Measurements from ENCODE around the gene TSKS. TPM values are rescaled to one million over a fixed set of nuclear protein-coding genes. Genes with fewer than 3 reads are reported as not detected.

The TSKS gene
- total RNA-seq, 5 donors from 2014 or later (not counting 1 experiment from before 2014, with no cell fraction given), result 0.23 to 4.1 (median 2.1) TPM

- no peaks in the 10 kb centered on the region for H3K4me1 Mint-ChIP-seq
- Histone ChIP-seq H3K4me3 (ENCODE audit: control insufficient read depth in 1 of 2, extremely low read depth in 1 of 2, low read length in 1 of 2) (no peak overlapping the region), H3K36me3 (ENCODE audit: control insufficient read depth in 2 of 2, extremely low read depth in 1 of 2, insufficient read depth in 1 of 2, low read length in 1 of 2) (peaks cover 19 to 79% of the 10 kb centered on the region in 2 donors), H3K27ac (ENCODE audit: low read length) (no peak overlapping the region), H3K4me1 (ENCODE audit: control insufficient read depth in 1 of 2, extremely low read depth in 1 of 2, insufficient read depth in 2 of 2, low read length in 2 of 2) (no peaks in the 10 kb centered on the region), H3K27me3 (replicated peaks in 1 of 2; ENCODE audit: control insufficient read depth in 2 of 2, extremely low read depth in 1 of 2, insufficient read depth in 2 of 2, low read length in 1 of 2) (no peaks in the 10 kb centered on the region), H3K9me3 (no peaks in the 10 kb centered on the region)
- H3K27ac Mint-ChIP-seq, result no peak overlapping the region
- ChIA-PET POLR2A (no interaction called here), CTCF (no interaction called here)
- H3K4me3 Mint-ChIP-seq, result no peak overlapping the region
- no peaks in the 10 kb centered on the region for H3K27me3 Mint-ChIP-seq
- peaks cover 36% of the 10 kb centered on the region for H3K36me3 Mint-ChIP-seq
- no peaks in the 10 kb centered on the region for H3K9me3 Mint-ChIP-seq
- WGBS (ENCODE audit: insufficient coverage), result 91% methylated on average over 4 of the region's 11 CpGs
- DNase-seq, result no peak
- no peak for ATAC-seq (replicated peaks in 1 of 4)
Measured at GRCh38 chr19:49798574-49798973, 35.5 kb upstream of the TSKS start.

- ChIA-PET POLR2A (no interaction called here), CTCF (interaction anchor here in 1 of 2 donors (0.7 kb wide), 1 partner anchor 711 kb away, joined by 3 read pairs; no protein-coding TSS in a partner anchor)
- Mint-ChIP-seq H3K4me1 (no peaks in the 10 kb centered on the region), H3K27ac (no peak overlapping the region), H3K4me3 (no peak overlapping the region), H3K36me3 (peaks cover 36% of the 10 kb centered on the region), H3K9me3 (no peaks in the 10 kb centered on the region), H3K27me3 (no peaks in the 10 kb centered on the region)
- WGBS (ENCODE audit: insufficient coverage), result 98% methylated on average over 13 of the region's 20 CpGs
- Histone ChIP-seq H3K4me3 (ENCODE audit: control insufficient read depth in 1 of 2, extremely low read depth in 1 of 2, low read length in 1 of 2) (no peak overlapping the region), H3K36me3 (ENCODE audit: control insufficient read depth in 2 of 2, extremely low read depth in 1 of 2, insufficient read depth in 1 of 2, low read length in 1 of 2) (peaks cover 20 to 73% of the 10 kb centered on the region in 2 donors), H3K27ac (ENCODE audit: low read length) (no peak overlapping the region), H3K9me3 (no peaks in the 10 kb centered on the region), H3K27me3 (replicated peaks in 1 of 2; ENCODE audit: control insufficient read depth in 2 of 2, extremely low read depth in 1 of 2, insufficient read depth in 2 of 2, low read length in 1 of 2) (no peaks in the 10 kb centered on the region), H3K4me1 (ENCODE audit: control insufficient read depth in 1 of 2, extremely low read depth in 1 of 2, insufficient read depth in 2 of 2, low read length in 2 of 2) (no peaks in the 10 kb centered on the region)
- DNase-seq (no peak), ATAC-seq (replicated peaks in 1 of 4) (no peak)
Measured at GRCh38 chr19:49795615-49796014, 32.5 kb upstream of the TSKS start.

- WGBS (ENCODE audit: insufficient coverage), result 42% methylated on average over 2 of the region's 6 CpGs
- Mint-ChIP-seq H3K27ac (no peak overlapping the region), H3K4me3 (no peak overlapping the region), H3K36me3 (peaks cover 41% of the 10 kb centered on the region), H3K4me1 (peaks cover 0 to 11% (median 2%) of the 10 kb centered on the region in 3 donors), H3K9me3 (no peaks in the 10 kb centered on the region), H3K27me3 (no peaks in the 10 kb centered on the region)
- CTCF ChIA-PET, result interaction anchor here in 1 of 2 donors (0.6 kb wide), 1 partner anchor 1332 kb away, joined by 3 read pairs; no protein-coding TSS in a partner anchor
- Histone ChIP-seq H3K27me3 (replicated peaks in 1 of 2; ENCODE audit: control insufficient read depth in 2 of 2, extremely low read depth in 1 of 2, insufficient read depth in 2 of 2, low read length in 1 of 2) (no peaks in the 10 kb centered on the region), H3K36me3 (ENCODE audit: control insufficient read depth in 2 of 2, extremely low read depth in 1 of 2, insufficient read depth in 1 of 2, low read length in 1 of 2) (peaks cover 14 to 68% of the 10 kb centered on the region in 2 donors), H3K27ac (ENCODE audit: low read length) (no peak overlapping the region), H3K4me1 (ENCODE audit: control insufficient read depth in 1 of 2, extremely low read depth in 1 of 2, insufficient read depth in 2 of 2, low read length in 2 of 2) (no peaks in the 10 kb centered on the region), H3K4me3 (ENCODE audit: control insufficient read depth in 1 of 2, extremely low read depth in 1 of 2, low read length in 1 of 2) (no peak overlapping the region), H3K9me3 (no peaks in the 10 kb centered on the region)
- ATAC-seq (replicated peaks in 1 of 4) (no peak), DNase-seq (no peak)
- POLR2A ChIA-PET, result no interaction called here
Measured at GRCh38 chr19:49793561-49793840, 30.4 kb upstream of the TSKS start.

- peaks cover 46% of the 10 kb centered on the region for H3K36me3 Mint-ChIP-seq
- no peak for DNase-seq
- H3K27ac Mint-ChIP-seq, result no peak overlapping the region
- ChIA-PET CTCF (interaction anchor here in 1 of 2 donors (0.6 kb wide), 1 partner anchor 1331 kb away, joined by 3 read pairs; no protein-coding TSS in a partner anchor), POLR2A (interaction anchor here in 1 of 2 donors (0.7 kb wide), 1 partner anchor 72 kb away, joined by 4 read pairs; no protein-coding TSS in a partner anchor)
- H3K4me1 ChIP-seq (ENCODE audit: control insufficient read depth in 1 of 2, extremely low read depth in 1 of 2, insufficient read depth in 2 of 2, low read length in 2 of 2), result no peaks in the 10 kb centered on the region
- ATAC-seq (replicated peaks in 1 of 4), result no peak
- H3K4me1 Mint-ChIP-seq, result peaks cover 0 to 16% (median 4%) of the 10 kb centered on the region in 3 donors
- no peaks in the 10 kb centered on the region for H3K9me3 ChIP-seq
- H3K27me3 ChIP-seq (replicated peaks in 1 of 2; ENCODE audit: control insufficient read depth in 2 of 2, extremely low read depth in 1 of 2, insufficient read depth in 2 of 2, low read length in 1 of 2), result no peaks in the 10 kb centered on the region
- H3K36me3 ChIP-seq (ENCODE audit: control insufficient read depth in 2 of 2, extremely low read depth in 1 of 2, insufficient read depth in 1 of 2, low read length in 1 of 2), result peaks cover 14 to 67% of the 10 kb centered on the region in 2 donors
- no peak overlapping the region for H3K4me3 Mint-ChIP-seq
- no peaks in the 10 kb centered on the region for H3K9me3 Mint-ChIP-seq
- no peaks in the 10 kb centered on the region for H3K27me3 Mint-ChIP-seq
- H3K4me3 ChIP-seq (ENCODE audit: control insufficient read depth in 1 of 2, extremely low read depth in 1 of 2, low read length in 1 of 2), result no peak overlapping the region
- 95% methylated on average over 14 of the region's 22 CpGs for whole genome bisulfite sequencing (ENCODE audit: insufficient coverage)
- no peak overlapping the region for H3K27ac ChIP-seq (ENCODE audit: low read length)
Measured at GRCh38 chr19:49792829-49793560, 29.9 kb upstream of the TSKS start.

GRCh38 chr19:49791776-49792445 lies 28.8 kb upstream of the TSKS start:
- no peak overlapping the region for H3K4me3 Mint-ChIP-seq
- no peaks in the 10 kb centered on the region for H3K27me3 Mint-ChIP-seq
- no peaks in the 10 kb centered on the region for H3K27me3 ChIP-seq (replicated peaks in 1 of 2; ENCODE audit: control insufficient read depth in 2 of 2, extremely low read depth in 1 of 2, insufficient read depth in 2 of 2, low read length in 1 of 2)
- H3K36me3 Mint-ChIP-seq, result peaks cover 46% of the 10 kb centered on the region
- no peak overlapping the region for H3K27ac Mint-ChIP-seq
- H3K4me1 ChIP-seq (ENCODE audit: control insufficient read depth in 1 of 2, extremely low read depth in 1 of 2, insufficient read depth in 2 of 2, low read length in 2 of 2), result no peaks in the 10 kb centered on the region
- POLR2A ChIA-PET, result interaction anchor here in 1 of 2 donors (0.7 kb wide), 1 partner anchor 73 kb away, joined by 4 read pairs; no protein-coding TSS in a partner anchor
- CTCF ChIA-PET, result no interaction called here
- no peak overlapping the region for H3K27ac ChIP-seq (ENCODE audit: low read length)
- H3K9me3 Mint-ChIP-seq, result no peaks in the 10 kb centered on the region
- H3K4me1 Mint-ChIP-seq, result peaks cover 0 to 16% (median 4%) of the 10 kb centered on the region in 3 donors
- H3K36me3 ChIP-seq (ENCODE audit: control insufficient read depth in 2 of 2, extremely low read depth in 1 of 2, insufficient read depth in 1 of 2, low read length in 1 of 2), result peaks cover 14 to 65% of the 10 kb centered on the region in 2 donors
- DNase-seq (no peak), ATAC-seq (replicated peaks in 1 of 4) (no peak)
- H3K4me3 ChIP-seq (ENCODE audit: control insufficient read depth in 1 of 2, extremely low read depth in 1 of 2, low read length in 1 of 2), result no peak overlapping the region
- H3K9me3 ChIP-seq, result no peaks in the 10 kb centered on the region
- 93% methylated on average over 19 of the region's 26 CpGs for WGBS (ENCODE audit: insufficient coverage)

- H3K9me3 Mint-ChIP-seq, result no peaks in the 10 kb centered on the region
- ChIA-PET POLR2A (no interaction called here), CTCF (no interaction called here)
- peaks cover 47% of the 10 kb centered on the region for H3K36me3 Mint-ChIP-seq
- Histone ChIP-seq H3K27ac (ENCODE audit: low read length) (no peak overlapping the region), H3K4me3 (ENCODE audit: control insufficient read depth in 1 of 2, extremely low read depth in 1 of 2, low read length in 1 of 2) (no peak overlapping the region), H3K27me3 (replicated peaks in 1 of 2; ENCODE audit: control insufficient read depth in 2 of 2, extremely low read depth in 1 of 2, insufficient read depth in 2 of 2, low read length in 1 of 2) (no peaks in the 10 kb centered on the region), H3K9me3 (no peaks in the 10 kb centered on the region), H3K36me3 (ENCODE audit: control insufficient read depth in 2 of 2, extremely low read depth in 1 of 2, insufficient read depth in 1 of 2, low read length in 1 of 2) (peaks cover 12 to 55% of the 10 kb centered on the region in 2 donors), H3K4me1 (ENCODE audit: control insufficient read depth in 1 of 2, extremely low read depth in 1 of 2, insufficient read depth in 2 of 2, low read length in 2 of 2) (no peaks in the 10 kb centered on the region)
- 100% methylated on average over 4 of the region's 9 CpGs for WGBS (ENCODE audit: insufficient coverage)
- no peak overlapping the region for H3K27ac Mint-ChIP-seq
- peaks cover 1 to 20% (median 4%) of the 10 kb centered on the region in 3 donors for H3K4me1 Mint-ChIP-seq
- H3K27me3 Mint-ChIP-seq, result no peaks in the 10 kb centered on the region
- no peak overlapping the region for H3K4me3 Mint-ChIP-seq
- ATAC-seq (replicated peaks in 1 of 4), result no peak
- no peak for DNase-seq
Measured at GRCh38 chr19:49790866-49791265, 27.8 kb upstream of the TSKS start.
